RWPE2 (cell line): ENCODE results near the gene RARA.

Experiments
- ATAC-seq: fragments of 200-7000 bp; cut with Tn5 transposase; 3 replicates; pipeline ENCODE4 v1.9.1; 2021; ENCODE audit warnings: low read depth
- DNase-seq: peaks from one replicate; pipeline ENCODE4 v3.0.0-alpha.2; 2020; ENCODE audit warnings: low spot score
- H3K27ac ChIP-seq: fragments of 450-650 bp; 2 replicates; pipeline ENCODE4 v1.5.1; 2017; ENCODE audit warnings: mild to moderate bottlenecking; ENCODE audit not compliant: poor library complexity, severe bottlenecking
- H3K27me3 ChIP-seq: fragments of 250-450 bp; sonication (Bioruptor Pico); 2 replicates; pipeline ENCODE4 v1.5.1; 2021; ENCODE audit warnings: mild to moderate bottlenecking, moderate library complexity; ENCODE audit not compliant: insufficient read depth, poor library complexity, severe bottlenecking
- H3K36me3 ChIP-seq: fragments of 250-450 bp; sonication (Bioruptor Pico); 2 replicates; pipeline ENCODE4 v1.5.1; 2020; ENCODE audit warnings: low read depth, mild to moderate bottlenecking, moderate library complexity
- H3K4me1 ChIP-seq: fragments of 250-450 bp; sonication (Bioruptor Pico); 2 replicates; pipeline ENCODE4 v1.5.1; 2021; ENCODE audit warnings: mild to moderate bottlenecking, moderate library complexity; ENCODE audit not compliant: insufficient read depth, poor library complexity, severe bottlenecking
- H3K4me3 ChIP-seq: fragments of 250-450 bp; sonication (Bioruptor Pico); 2 replicates; pipeline ENCODE4 v1.5.1; 2021; ENCODE audit warnings: mild to moderate bottlenecking, moderate library complexity; ENCODE audit not compliant: severe bottlenecking
- H3K9me3 ChIP-seq: fragments of 250-450 bp; sonication (Bioruptor Pico); 2 replicates; pipeline ENCODE4 v1.5.1; 2021; ENCODE audit warnings: mild to moderate bottlenecking, moderate library complexity; ENCODE audit not compliant: severe bottlenecking
- TF ChIP-seq, protein P1 (sequence below): fragments of 450-650 bp; IDR thresholded peaks from one replicate; pipeline ENCODE4 v1.5.1; 2017; ENCODE audit warnings: mild to moderate bottlenecking, moderate library complexity; ENCODE audit not compliant: poor library complexity, severe bottlenecking

RARA gene

DNA sequence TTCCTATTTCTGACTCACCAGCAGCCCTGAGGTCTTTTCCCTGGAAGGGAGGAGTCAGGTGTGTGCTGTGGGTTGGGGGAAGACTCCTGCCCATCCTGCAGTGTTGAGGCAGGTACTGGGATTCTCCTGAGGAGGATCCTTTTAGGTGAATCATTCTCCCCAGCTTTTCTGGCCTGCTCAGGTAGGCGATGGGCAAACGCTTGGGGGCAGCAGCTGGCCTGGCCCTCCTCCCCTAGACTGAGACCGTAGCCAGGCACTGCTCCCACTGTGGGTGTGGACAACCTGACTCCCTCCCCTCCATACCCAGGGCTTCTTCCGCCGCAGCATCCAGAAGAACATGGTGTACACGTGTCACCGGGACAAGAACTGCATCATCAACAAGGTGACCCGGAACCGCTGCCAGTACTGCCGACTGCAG lies 40.5 kb downstream of the RARA start:
- DNase-seq (peak; percentile 91), ATAC-seq (peak; percentile 82)
- Histone ChIP-seq H3K4me1 (peaks cover 57% of the 10 kb centered on the region), H3K36me3 (peaks cover 57% of the 10 kb centered on the region), H3K9me3 (no peaks in the 10 kb centered on the region), H3K27ac (peak overlapping the region; percentile 88), H3K27me3 (no peaks in the 10 kb centered on the region), H3K4me3 (no peak overlapping the region)
- TF ChIP-seq, protein P1, sequence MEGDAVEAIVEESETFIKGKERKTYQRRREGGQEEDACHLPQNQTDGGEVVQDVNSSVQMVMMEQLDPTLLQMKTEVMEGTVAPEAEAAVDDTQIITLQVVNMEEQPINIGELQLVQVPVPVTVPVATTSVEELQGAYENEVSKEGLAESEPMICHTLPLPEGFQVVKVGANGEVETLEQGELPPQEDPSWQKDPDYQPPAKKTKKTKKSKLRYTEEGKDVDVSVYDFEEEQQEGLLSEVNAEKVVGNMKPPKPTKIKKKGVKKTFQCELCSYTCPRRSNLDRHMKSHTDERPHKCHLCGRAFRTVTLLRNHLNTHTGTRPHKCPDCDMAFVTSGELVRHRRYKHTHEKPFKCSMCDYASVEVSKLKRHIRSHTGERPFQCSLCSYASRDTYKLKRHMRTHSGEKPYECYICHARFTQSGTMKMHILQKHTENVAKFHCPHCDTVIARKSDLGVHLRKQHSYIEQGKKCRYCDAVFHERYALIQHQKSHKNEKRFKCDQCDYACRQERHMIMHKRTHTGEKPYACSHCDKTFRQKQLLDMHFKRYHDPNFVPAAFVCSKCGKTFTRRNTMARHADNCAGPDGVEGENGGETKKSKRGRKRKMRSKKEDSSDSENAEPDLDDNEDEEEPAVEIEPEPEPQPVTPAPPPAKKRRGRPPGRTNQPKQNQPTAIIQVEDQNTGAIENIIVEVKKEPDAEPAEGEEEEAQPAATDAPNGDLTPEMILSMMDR = peak; percentile 62

DNA sequence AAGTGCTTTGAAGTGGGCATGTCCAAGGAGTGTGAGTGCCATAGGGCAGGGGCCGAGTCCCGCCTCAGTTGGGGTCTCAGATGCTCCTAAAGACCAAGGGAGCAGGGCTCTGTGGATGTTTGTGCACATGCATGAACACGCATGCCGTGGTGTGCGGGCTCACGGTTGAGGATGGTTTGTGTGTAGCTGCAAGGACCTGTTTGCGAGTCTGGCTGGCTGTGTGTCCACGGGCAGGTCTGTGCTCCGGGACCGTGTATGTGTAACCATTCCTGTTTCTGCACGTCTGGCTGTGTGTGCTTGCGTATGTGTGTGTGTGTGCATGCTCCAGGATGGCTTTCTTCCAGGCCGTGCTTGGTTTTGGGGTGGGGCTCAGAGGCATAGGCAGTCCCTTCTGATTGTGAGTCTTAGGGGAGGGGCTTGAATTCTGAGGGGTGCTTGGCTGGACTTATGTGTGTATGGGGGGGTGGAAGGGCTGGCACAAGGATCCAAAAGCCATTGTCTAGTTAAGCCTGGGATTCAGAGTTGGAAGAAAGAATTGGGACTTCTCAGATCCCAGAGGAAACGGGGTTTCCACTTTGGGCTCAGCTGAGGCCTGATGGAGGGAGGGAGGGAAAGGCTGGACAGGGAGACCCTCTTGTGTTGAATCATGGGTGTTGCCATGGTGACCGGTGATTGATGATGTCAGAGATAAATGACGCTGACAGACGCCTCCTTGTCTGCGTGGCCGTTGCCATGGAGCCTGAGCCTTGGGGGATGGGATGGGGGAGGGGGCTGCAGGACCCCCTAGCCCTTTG lies 41.1 kb downstream of the RARA start:
- no peak overlapping the region for H3K4me3 ChIP-seq
- H3K27me3 ChIP-seq = no peaks in the 10 kb centered on the region
- DNase-seq (no peak), ATAC-seq (no peak)
- H3K9me3 ChIP-seq = no peaks in the 10 kb centered on the region
- TF ChIP-seq, protein P1 = no peak
- H3K27ac ChIP-seq = peak overlapping the region; percentile 88
- H3K4me1 ChIP-seq = peaks cover 51% of the 10 kb centered on the region
- peaks cover 62% of the 10 kb centered on the region for H3K36me3 ChIP-seq

DNA sequence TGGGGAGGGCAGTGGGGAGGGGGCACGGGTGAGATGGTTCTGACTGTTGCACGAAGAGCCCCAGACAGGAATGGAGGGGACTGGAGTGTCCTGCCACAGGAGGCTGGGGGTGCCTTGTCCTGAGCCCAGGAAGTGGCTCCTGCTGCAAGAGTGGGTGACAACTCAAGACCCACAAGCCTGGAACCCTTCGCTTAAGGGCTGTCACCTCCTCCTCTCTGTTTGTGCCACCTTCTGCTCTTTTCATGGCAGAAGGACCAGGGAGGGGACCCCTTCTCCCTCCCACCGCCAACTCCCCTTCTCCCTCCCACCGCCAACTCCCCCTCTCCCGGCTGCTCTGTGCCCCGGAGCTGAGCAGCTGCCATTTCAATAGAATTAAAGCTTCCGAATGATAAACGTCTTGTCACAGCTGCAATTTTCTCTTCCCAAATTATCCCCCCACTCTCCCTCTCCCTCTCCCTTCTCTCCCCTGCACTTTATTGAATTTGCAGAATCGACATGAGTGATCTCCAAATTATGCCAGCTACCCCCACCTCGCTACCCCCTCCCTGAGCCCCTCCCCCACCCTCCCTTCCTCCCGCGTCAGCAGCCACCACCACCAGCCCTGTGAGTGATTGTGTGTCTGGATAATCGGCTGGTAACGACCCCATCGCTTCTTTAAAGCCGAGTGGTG lies 41.8 kb downstream of the RARA start:
- no peak overlapping the region for H3K4me3 ChIP-seq
- DNase-seq = no peak
- ATAC-seq = no peak
- peaks cover 70% of the 10 kb centered on the region for H3K36me3 ChIP-seq
- H3K9me3 ChIP-seq = no peaks in the 10 kb centered on the region
- H3K27ac ChIP-seq = peak overlapping the region; percentile 88
- TF ChIP-seq, protein P1 = no peak
- H3K4me1 ChIP-seq = peaks cover 44% of the 10 kb centered on the region
- no peaks in the 10 kb centered on the region for H3K27me3 ChIP-seq

DNA sequence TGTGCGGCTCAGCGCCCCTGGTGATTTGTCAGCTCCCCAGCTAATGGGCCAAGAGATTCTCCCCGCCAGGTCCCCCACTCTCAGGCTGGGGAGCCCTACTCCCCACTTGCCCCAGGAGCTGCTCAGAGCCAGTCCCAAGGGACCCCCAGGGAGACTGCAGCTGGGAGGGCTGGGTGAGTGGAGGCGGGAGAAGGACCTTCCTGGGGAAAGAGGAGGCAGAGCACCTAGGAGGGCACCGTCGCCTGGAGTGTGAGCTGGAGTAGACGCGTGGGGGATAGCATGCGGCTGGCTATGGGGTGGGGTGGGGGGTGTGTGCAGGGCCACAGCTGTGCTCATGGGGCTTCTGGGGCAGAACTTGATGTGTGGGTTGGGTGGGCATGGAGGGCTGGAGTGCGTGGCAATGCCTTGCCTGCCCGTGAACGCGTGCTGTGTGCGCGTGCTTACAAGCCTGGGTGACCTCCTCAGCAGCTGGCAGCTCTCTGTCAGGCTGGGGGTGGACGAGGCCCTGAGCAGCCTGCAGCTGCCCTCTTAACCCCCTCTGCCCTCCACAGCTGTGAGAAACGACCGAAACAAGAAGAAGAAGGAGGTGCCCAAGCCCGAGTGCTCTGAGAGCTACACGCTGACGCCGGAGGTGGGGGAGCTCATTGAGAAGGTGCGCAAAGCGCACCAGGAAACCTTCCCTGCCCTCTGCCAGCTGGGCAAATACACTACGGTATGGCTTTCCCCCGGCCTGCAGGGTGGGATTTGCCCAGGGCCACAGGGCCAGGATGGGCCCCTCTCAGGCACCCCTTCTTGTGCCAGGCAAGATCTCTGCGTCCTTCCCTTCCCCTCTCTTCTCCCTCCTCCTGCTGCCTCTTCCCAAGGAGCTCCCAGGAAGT lies 42.6 kb downstream of the RARA start:
- DNase-seq (no peak), ATAC-seq (no peak)
- no peaks in the 10 kb centered on the region for H3K9me3 ChIP-seq
- no peak overlapping the region for H3K27ac ChIP-seq
- peaks cover 40% of the 10 kb centered on the region for H3K4me1 ChIP-seq
- no peak overlapping the region for H3K4me3 ChIP-seq
- TF ChIP-seq, protein P1 = no peak
- H3K36me3 ChIP-seq = peaks cover 74% of the 10 kb centered on the region
- no peaks in the 10 kb centered on the region for H3K27me3 ChIP-seq
